GM19240 (cell line): Measurements from ENCODE around the gene TPSAB1.

Experiments used
- DNase-seq: peaks from one replicate; pipeline ENCODE4 v3.0.0; 2011; ENCODE audit warnings: low spot score; ENCODE audit not compliant: insufficient read length

Gene TPSAB1

GRCh38 chr16:1283996-1284616, 43.6 kb downstream of the TPSAB1 start:
- DNase-seq = no peak

GRCh38 chr16:1285669-1286512, 45.4 kb downstream of the TPSAB1 start:
- DNase-seq = no peak

DNA sequence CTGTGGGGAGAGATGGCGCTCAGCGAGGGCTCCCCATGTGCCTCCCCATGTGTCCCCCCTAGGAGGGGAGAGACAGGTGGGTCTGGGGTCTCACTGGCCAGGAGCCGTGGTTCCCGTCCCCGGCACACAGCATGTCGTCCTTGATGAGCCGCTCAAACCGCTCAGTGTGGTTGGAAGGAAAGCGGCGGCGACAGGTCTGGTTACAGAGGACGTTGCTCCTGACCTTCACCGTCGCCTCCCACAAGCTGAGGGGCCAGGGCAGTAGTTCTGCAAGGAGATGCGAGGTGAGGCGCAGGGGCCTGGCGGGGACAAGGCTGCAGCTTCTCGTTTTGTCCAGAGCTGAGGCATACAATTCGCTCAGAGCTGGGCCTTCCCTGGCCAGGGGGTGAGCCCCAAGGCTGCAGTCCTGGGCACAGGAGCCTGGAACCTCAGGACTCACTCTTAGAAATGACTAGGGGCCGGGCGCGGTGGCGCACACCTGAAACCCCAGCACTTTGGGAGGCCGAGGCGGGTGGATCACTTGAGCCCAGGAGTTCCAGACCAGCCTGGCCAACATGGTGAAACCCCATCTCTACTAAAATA, 46.1 kb downstream of the TPSAB1 start:
- DNase-seq = no peak

GRCh38 chr16:1287982-1288670, 47.6 kb downstream of the TPSAB1 start:
- no peak for DNase-seq

- DNase-seq = no peak
Observed at GRCh38 chr16:1288813-1289476, 48.4 kb downstream of the TPSAB1 start.

- DNase-seq = no peak
Observed at GRCh38 chr16:1289477-1289866, 49.0 kb downstream of the TPSAB1 start.

DNA sequence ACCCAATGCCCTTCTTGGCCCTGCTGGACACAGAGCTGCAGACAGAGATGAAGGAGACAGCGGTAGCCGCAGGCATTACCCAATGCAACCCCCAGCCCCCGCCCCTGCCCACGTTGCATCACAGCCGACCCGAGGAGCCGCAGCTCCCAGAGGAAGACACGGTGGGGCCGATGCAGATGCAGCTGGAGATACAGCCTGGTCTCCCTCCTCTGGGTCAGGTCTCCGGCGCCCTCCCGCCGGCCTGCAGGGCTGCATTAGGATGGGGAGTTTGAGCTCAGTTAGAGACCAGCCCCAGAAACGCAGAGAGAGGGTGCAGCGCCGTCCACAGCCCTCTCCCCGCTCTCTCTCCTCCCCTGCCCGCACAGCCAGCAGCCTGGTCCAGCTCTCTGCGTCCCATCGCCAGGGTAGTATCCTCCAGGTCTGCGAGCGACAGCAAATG, 49.6 kb downstream of the TPSAB1 start:
- no peak for DNase-seq

DNA sequence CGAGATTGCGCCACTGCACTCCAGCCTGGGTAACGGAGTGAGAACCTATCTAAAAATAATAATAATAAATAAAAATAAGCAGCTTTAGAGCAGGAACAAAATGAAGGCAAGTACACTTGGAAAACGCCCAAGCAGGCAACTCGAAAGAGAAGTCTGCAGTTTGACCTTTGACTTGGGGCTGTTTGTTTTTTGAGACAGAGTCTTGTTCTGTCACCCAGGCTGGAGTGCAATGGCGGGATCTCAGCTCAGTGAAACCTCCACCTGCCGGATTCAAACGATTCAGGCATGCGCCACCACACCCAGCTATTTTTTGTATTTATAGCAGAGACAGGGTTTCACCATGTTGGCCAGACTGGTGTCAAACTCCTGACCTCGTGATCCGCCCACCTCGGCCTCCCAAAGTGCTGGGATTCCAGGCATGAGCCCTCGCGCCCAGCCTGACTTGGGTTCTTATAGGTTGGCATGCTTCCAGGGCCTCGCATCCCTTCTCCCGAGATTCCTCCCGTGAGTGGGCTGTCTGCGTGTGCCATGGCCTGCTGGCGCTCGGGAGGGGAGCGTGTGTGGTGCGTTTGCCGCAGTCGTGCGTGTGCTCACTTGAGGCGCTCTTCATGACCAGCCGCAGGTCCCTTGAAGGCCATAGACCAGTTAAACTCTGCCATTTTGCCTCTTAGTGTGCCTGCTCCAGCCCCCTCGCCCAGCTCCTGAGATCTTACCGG, 50.5 kb downstream of the TPSAB1 start:
- DNase-seq = no peak

- no peak for DNase-seq
Observed at GRCh38 chr16:1291576-1291974, 51.1 kb downstream of the TPSAB1 start.
